GM21737 (cell line): ENCODE measurements around the gene APOA1.
"Not testable (repeated sequence)": the region's sequence is repeated elsewhere in the genome, so short reads cannot be mapped to it uniquely, and the experiment has no call there.

ENCODE experiments used
- ATAC-seq: cut with Tn5 transposase; IDR thresholded peaks from one replicate; pipeline ENCODE4 v1.9.1; 2021; ENCODE audit warnings: mild to moderate bottlenecking, moderate library complexity; ENCODE audit not compliant: unreplicated experiment

The APOA1 gene

GRCh38 chr11:116835042-116835772 is 2.2 kb downstream of the APOA1 start:
- ATAC-seq, result no peak

- ATAC-seq, result not testable (repeated sequence)
Measured at GRCh38 chr11:116834535-116835041, 2.8 kb downstream of the APOA1 start.

- ATAC-seq, result no peak
Measured at GRCh38 chr11:116833816-116834534, 3.4 kb downstream of the APOA1 start.

- no peak for ATAC-seq
Measured at GRCh38 chr11:116833491-116833815, 4.0 kb downstream of the APOA1 start.

GRCh38 chr11:116832350-116833290 is 4.8 kb downstream of the APOA1 start:
- no peak for ATAC-seq

- ATAC-seq, result no peak
Measured at GRCh38 chr11:116831790-116832349, 5.6 kb downstream of the APOA1 start.

- no peak for ATAC-seq
Measured at GRCh38 chr11:116830184-116830912, 7.1 kb downstream of the APOA1 start.

GRCh38 chr11:116829525-116830183 is 7.8 kb downstream of the APOA1 start, which contains the start of gene APOC3:
TSS of gene APOC3 (plus strand) at chr11:116829907. CDS start at chr11:116830583, 676 bp downstream.
- ATAC-seq, result no peak

GRCh38 chr11:116828632-116829524 is 8.5 kb downstream of the APOA1 start:
- no peak for ATAC-seq

- ATAC-seq, result no peak
Measured at GRCh38 chr11:116827461-116827860, 10.0 kb downstream of the APOA1 start.

- ATAC-seq, result no peak
Measured at GRCh38 chr11:116826751-116827431, 10.5 kb downstream of the APOA1 start.

- no peak for ATAC-seq
Measured at GRCh38 chr11:116825854-116826750, 11.3 kb downstream of the APOA1 start.

- no peak for ATAC-seq
Measured at GRCh38 chr11:116825434-116825833, 12.0 kb downstream of the APOA1 start.

GRCh38 chr11:116823031-116823843 is 14.2 kb downstream of the APOA1 start, which contains the start of gene APOA4:
TSS of gene APOA4 (minus strand) at chr11:116823304. CDS start at chr11:116823191, 113 bp downstream.
- no peak for ATAC-seq

- ATAC-seq, result no peak
Measured at GRCh38 chr11:116822575-116822974, 14.8 kb downstream of the APOA1 start.
